Adrenal gland (tissue), 5 donors: ENCODE measurements around the gene SMIM38.

Experiments used
- CTCF ChIP-seq, 6 experiments: fragments of 450-650 bp in 4 of 6; fragments of 200-600 bp in 2 of 6; sonication (generic) in 1 of 6; IDR thresholded peaks; 1 replicate in 5 of 6; 2 replicates in 1 of 6; pipeline versions ENCODE4 v1.5.1 to v1.8.0; 2016 to 2021; ENCODE audit warnings: antibody characterized with exemption in 6 of 6, mild to moderate bottlenecking in 2 of 6, moderate library complexity in 1 of 6
- POLR2A ChIP-seq, 2 donors: fragments of 450-650 bp; IDR thresholded peaks; one replicate each; pipeline ENCODE4 v1.6.1; 2017; ENCODE audit warnings: antibody characterized with exemption in 2 of 2, mild to moderate bottlenecking in 2 of 2, moderate library complexity in 1 of 2
- donor health status: DM: no; HTN: no; CAD: no.

- TF ChIP-seq POLR2A (IDR thresholded peaks at IDR 0.05) (no peak), CTCF (IDR thresholded peaks at IDR 0.05) (no peak)
These were observed 7.4 kb upstream of the SMIM38 start for GRCh38 chr11:69148377-69148762.
